GM13977 (cell line): ENCODE measurements around the gene TRAF7.
"Not testable (repeated sequence)": the region's sequence is repeated elsewhere in the genome, so short reads cannot be mapped to it uniquely, and the experiment has no call there.

Experiments
- DNase-seq: peaks from one replicate; pipeline ENCODE4 v3.0.0; 2012; ENCODE audit warnings: low spot score
- CTCF ChIP-seq: IDR thresholded peaks from 2 replicates; pipeline ENCODE4 v1.5.1; 2012; ENCODE audit warnings: mild to moderate bottlenecking, control low read depth; ENCODE audit not compliant: insufficient read depth; ENCODE audit errors: extremely low read depth, missing control alignments
- in situ Hi-C: fragments of 300-500 bp; cut with MboI; formaldehyde crosslinking; loops from one replicate; pipeline ENCODE4 v1.12.0; 2022; ENCODE audit warnings: low sequenced_read_pairs, low pct_unique_long_range_greater_than_20kb, mixed read lengths, inconsistent platforms; ENCODE audit not compliant: unreplicated experiment

The TRAF7 gene

GRCh38 chr16:2115591-2115973 lies 40.0 kb upstream of the TRAF7 start:
- in situ Hi-C loops: no loop called here
- no peak for TF ChIP-seq CTCF
- DNase-seq: no peak

GRCh38 chr16:2116428-2116827 lies 39.2 kb upstream of the TRAF7 start:
- in situ Hi-C loops, DNase-seq: not testable (repeated sequence)

- in situ Hi-C loops, DNase-seq: not testable (repeated sequence)
These were observed 38.2 kb upstream of the TRAF7 start for GRCh38 chr16:2117341-2117740.

- in situ Hi-C loops, DNase-seq: not testable (repeated sequence)
These were observed 37.4 kb upstream of the TRAF7 start for GRCh38 chr16:2117960-2118722.

- DNase-seq, in situ Hi-C loops: not testable (repeated sequence)
- TF ChIP-seq CTCF: peak; percentile 33
These were observed 34.3 kb upstream of the TRAF7 start for GRCh38 chr16:2121325-2121724.

- no peak for DNase-seq
- no peak for TF ChIP-seq CTCF
- in situ Hi-C loops: no loop called here
These were observed 33.7 kb upstream of the TRAF7 start for GRCh38 chr16:2121853-2122252.

GRCh38 chr16:2122429-2122828 lies 33.2 kb upstream of the TRAF7 start:
- no peak for DNase-seq
- no peak for TF ChIP-seq CTCF

GRCh38 chr16:2122934-2123683 lies 32.5 kb upstream of the TRAF7 start:
- in situ Hi-C loops, DNase-seq: not testable (repeated sequence)

More at GRCh38 chr16:2122429-2122828, 33.2 kb upstream of the TRAF7 start:
- in situ Hi-C loops: no loop called here

GRCh38 chr16:2123706-2124376 lies 31.7 kb upstream of the TRAF7 start:
- in situ Hi-C loops, DNase-seq: not testable (repeated sequence)

GRCh38 chr16:2124377-2124693 lies 31.2 kb upstream of the TRAF7 start:
- DNase-seq: not testable (repeated sequence)

GRCh38 chr16:2124694-2125444 lies 30.7 kb upstream of the TRAF7 start:
- DNase-seq, in situ Hi-C loops: not testable (repeated sequence)

More at GRCh38 chr16:2124377-2124693, 31.2 kb upstream of the TRAF7 start:
- in situ Hi-C loops: not testable (repeated sequence)

- DNase-seq, in situ Hi-C loops: not testable (repeated sequence)
These were observed 30.0 kb upstream of the TRAF7 start for GRCh38 chr16:2125609-2126008.
